ENCODE results near the gene GNG3.
"Not testable (repeated sequence)": the region's sequence is repeated elsewhere in the genome, so short reads cannot be mapped to it uniquely, and the experiment has no call there.

GNG3 gene

DNA sequence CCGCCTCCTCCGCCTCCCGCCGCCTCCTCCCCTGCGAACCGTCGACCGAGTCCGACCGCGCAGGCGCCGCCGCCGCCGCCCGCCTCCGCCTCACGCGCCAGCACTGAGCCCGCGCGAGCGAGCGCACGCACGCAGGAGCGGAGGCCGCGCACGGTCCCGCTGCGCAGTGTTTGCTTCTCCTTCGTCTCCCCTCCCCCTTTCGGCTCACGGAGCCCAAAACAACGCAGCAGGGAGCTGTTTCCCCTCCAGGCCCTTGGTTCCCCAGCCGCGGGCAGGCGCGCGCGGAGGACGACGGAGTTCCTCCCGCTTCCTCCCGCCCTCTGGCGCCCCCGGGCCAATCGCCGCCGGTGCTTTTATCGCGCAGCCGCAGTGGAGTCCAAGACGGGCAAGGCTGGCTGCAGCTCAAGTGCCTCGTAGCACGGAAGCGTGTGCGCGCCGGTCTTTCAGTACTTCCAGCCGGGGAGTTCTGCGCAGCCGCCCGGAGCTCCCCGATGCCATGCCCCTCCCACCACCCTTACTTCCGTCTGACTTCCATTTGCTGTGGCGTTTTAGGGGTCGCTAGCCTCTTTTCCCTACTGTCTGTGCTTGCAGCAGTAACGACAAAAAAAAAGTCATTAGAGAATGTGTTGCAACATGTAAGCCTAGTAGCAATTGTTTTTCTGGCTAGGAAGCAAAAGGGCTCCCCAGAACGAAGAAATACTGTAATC lies 19.8 kb downstream of the GNG3 start, which contains the start of gene HNRNPUL2:
TSS of gene HNRNPUL2 (minus strand) at position 293 of the 707 bp plus-strand sequence. CDS start 301 bp downstream, outside the sequence.
- peak within 1 kb of the TSS; percentile 98 for H3K27ac ChIP-seq
- H3K9ac ChIP-seq, result peak within 1 kb of the TSS; percentile 98
- no peaks in the 10 kb centered on the region for H3K9me3 ChIP-seq
- no peaks in the 10 kb centered on the region for H3K27me3 ChIP-seq
- H4K20me1 ChIP-seq, result peaks cover 71% of the 10 kb centered on the region
- peaks cover 29% of the 10 kb centered on the region for H3K36me3 ChIP-seq
- peak within 1 kb of the TSS; percentile 96 for H3K4me2 ChIP-seq
- H3K4me3 ChIP-seq, result peak within 1 kb of the TSS; percentile 99
- peaks cover 52% of the 10 kb centered on the region for H3K4me1 ChIP-seq
- no peak for TF ChIP-seq Cebpa-rat (IDR thresholded peaks at IDR 0.05)

DNA sequence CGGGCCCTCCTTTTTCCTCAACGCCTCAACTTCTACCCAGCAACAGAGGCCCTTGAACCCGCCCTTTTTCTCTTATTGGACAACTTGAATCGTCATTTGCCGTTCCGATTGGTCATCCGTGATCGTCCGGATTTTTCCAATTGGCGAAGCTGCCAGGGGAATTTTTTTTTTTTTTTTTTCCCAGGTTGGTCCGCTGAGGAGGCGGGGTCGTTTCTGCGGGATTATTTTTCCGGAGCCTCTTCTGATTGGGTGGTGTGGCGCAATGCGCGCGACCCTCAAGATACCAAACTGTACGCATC lies 20.3 kb downstream of the GNG3 start:
- Histone ChIP-seq H3K9ac (peak overlapping the region; percentile 98), H3K4me3 (peak overlapping the region; percentile 99), H3K27ac (peak overlapping the region; percentile 98), H3K27me3 (no peaks in the 10 kb centered on the region), H3K4me2 (peak overlapping the region; percentile 96), H3K36me3 (peaks cover 24% of the 10 kb centered on the region), H3K4me1 (peaks cover 56% of the 10 kb centered on the region), H4K20me1 (peaks cover 71% of the 10 kb centered on the region), H3K9me3 (no peaks in the 10 kb centered on the region)
- peak; percentile 74; the same call in 1 of the 2 replicates for TF ChIP-seq Cebpa-rat (IDR thresholded peaks at IDR 0.05)

DNA sequence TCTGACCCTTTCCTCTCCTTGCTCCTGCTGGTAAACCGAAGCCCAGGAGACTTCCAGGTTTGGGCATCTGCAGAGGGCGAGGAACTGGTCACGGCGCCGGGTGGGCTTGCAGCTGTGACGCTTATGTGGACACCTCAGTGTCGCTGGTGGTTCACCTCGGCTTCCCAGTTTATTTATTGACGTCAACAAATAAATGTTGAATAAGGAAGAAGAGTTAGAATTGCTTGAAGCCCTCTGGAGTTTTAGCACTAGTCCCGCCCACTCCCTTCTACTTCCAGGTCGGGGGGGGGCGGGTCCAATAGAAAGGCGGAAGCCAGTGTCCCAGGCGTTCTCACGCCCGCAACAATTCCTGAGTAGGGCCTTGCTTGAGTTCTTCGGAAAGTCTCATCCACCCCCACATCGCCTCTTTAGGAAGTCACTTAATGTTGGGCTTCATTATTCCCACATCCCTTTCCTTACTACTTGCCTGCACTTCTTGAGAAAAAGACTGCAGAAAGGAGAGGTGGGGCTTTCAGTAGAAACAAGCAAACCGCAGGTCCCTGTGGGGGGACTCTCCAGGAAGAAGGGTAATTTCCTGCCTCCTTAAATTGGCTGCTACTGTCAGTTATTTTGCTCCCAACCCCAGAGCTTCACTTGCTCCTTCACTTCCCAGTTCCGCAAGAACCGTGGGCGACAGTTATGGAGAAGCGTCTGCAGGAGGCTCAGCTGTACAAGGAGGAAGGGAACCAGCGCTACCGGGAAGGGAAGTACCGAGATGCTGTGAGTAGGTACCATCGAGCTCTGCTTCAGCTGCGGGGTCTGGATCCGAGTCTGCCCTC lies 20.9 kb downstream of the GNG3 start, which contains the start of gene TTC9C:
TSS of gene TTC9C (plus strand) at position 316 of the 818 bp plus-strand sequence. CDS start at position 679, 363 bp downstream.
- H3K27ac ChIP-seq, result peak within 1 kb of the TSS; percentile 98
- H3K4me1 ChIP-seq, result peaks cover 53% of the 10 kb centered on the region
- peak within 1 kb of the TSS; percentile 98 for H3K9ac ChIP-seq
- H3K4me2 ChIP-seq, result peak within 1 kb of the TSS; percentile 96
- H3K4me3 ChIP-seq, result peak within 1 kb of the TSS; percentile 99
- H4K20me1 ChIP-seq, result peaks cover 66% of the 10 kb centered on the region
- no peaks in the 10 kb centered on the region for H3K27me3 ChIP-seq
- no peak for TF ChIP-seq Cebpa-rat (IDR thresholded peaks at IDR 0.05)
- no peaks in the 10 kb centered on the region for H3K9me3 ChIP-seq
- peaks cover 24% of the 10 kb centered on the region for H3K36me3 ChIP-seq

DNA sequence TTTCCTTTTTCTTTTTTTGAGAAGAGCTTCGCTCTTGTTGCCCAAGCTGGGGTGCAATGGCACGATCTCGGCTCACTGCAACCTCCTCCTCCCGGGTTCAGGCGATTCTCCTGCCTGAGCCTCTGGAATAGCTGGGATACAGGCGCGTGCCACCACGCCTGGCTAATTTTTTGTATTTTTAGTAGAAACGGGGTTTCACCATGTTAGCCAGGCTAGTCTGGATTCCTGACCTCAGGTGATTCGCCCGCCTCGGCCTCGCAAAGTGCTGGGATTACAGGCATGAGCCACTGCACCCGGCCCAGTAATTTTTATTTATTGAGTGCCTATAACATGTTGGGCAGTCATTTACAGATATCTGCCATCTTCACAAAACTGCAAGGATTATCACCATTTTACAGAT lies 22.6 kb downstream of the GNG3 start:
- peak overlapping the region; percentile 96 for H3K4me2 ChIP-seq
- H3K9ac ChIP-seq, result peak overlapping the region; percentile 98
- not testable (repeated sequence) for H3K27me3 ChIP-seq, H3K9me3 ChIP-seq
- H3K4me1 ChIP-seq, result peaks cover 36% of the 10 kb centered on the region
- H3K4me3 ChIP-seq, result peak overlapping the region; percentile 99
- peaks cover 55% of the 10 kb centered on the region for H4K20me1 ChIP-seq
- peak overlapping the region; percentile 98 for H3K27ac ChIP-seq
- H3K36me3 ChIP-seq, result peaks cover 30% of the 10 kb centered on the region

DNA sequence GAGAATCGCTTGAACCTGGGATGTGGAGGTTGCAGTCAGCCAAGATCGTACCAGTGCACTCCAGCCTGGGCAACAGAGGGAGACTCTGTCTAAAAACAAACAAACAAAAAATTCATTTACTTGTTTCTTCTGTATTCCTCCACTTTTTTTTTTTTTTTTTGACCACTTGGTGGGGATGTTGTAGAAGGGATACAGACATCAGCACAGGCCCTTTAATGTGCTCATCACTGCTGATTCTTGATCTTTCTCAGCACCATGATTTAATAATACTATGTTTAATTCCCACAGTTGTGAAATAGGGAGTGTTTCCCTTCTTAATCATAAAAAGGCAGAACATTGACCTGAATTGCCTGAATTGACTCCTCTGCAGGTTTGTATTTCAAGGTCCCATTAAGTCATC lies 25.4 kb downstream of the GNG3 start:
- H3K4me1 ChIP-seq, result peaks cover 33% of the 10 kb centered on the region
- peaks cover 57% of the 10 kb centered on the region for H3K36me3 ChIP-seq
- H3K4me3 ChIP-seq, result no peak overlapping the region
- H3K27ac ChIP-seq, result no peak overlapping the region
- H3K9me3 ChIP-seq, result no peaks in the 10 kb centered on the region
- H3K9ac ChIP-seq, result 0 out of 2 replicates have a peak overlapping the region, but pooled peaks have one; percentile 28
- TF ChIP-seq Cebpa-rat (IDR thresholded peaks at IDR 0.05), result no peak
- peak overlapping the region; percentile 56 for H3K4me2 ChIP-seq
- H4K20me1 ChIP-seq, result peaks cover 40% of the 10 kb centered on the region
- no peaks in the 10 kb centered on the region for H3K27me3 ChIP-seq

DNA sequence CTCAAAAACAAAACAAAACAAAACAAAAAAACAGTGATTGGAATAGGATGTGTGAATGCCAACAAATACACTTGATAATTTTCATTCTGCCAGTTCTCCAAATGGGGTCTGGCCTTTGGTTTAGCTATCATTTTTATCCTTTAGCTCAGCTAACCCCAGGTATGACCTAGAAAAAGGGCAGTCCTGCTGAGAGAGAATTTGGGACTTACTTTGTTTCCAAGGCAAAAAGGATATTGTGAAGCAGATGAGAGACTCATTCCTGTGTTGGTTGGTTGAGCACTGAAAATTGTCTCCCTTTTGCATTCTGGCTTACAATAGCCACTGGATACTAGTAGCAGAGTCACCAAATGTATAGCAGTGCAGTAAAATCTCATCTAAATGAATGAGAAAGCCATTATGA lies 29.7 kb downstream of the GNG3 start:
- Histone ChIP-seq H3K4me1 (peaks cover 5% of the 10 kb centered on the region), H3K9me3 (no peaks in the 10 kb centered on the region), H3K4me3 (no peak overlapping the region), H3K27me3 (no peaks in the 10 kb centered on the region), H4K20me1 (peaks cover 17% of the 10 kb centered on the region), H3K36me3 (peaks cover 90% of the 10 kb centered on the region), H3K27ac (no peak overlapping the region), H3K4me2 (no peak overlapping the region), H3K9ac (no peak overlapping the region)
- TF ChIP-seq Cebpa-rat (IDR thresholded peaks at IDR 0.05), result no peak

DNA sequence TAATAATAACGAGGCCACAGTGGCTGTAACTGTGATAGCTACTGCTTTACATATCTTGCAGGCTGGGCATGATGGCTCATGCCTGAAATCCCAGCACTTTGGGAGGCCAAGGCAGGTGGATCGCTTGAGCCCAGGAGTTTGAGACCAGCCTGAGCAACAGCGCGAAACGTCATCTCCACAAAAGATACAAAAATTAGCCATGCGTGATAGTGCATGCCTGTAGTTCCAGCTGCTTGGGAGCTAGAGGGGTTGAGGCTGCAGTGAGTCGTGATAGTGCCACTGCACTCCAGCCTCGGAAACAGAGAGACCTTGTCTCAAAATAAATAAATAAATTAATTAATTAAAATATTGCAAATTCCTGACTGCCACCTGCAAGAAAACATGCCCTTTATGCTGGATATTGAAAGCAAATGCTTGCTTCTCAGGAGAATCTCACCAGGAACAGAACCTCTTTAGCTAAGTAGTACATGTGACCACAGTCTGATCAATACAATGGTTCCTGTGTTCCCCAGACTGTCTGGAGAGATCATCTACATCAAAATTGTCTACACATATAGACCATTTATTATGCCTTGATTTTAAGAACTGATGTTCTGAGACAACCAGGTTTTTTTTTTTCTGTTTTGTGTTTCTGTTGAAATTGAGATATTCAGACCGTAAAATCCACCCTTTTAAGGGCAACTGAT lies 40.1 kb downstream of the GNG3 start:
- Histone ChIP-seq H3K9me3 (no peaks in the 10 kb centered on the region), H3K27me3 (no peaks in the 10 kb centered on the region), H3K4me1 (peaks cover 49% of the 10 kb centered on the region), H3K4me3 (no peak overlapping the region), H4K20me1 (no peaks in the 10 kb centered on the region), H3K9ac (peak overlapping the region; percentile 52; the same call in 1 of the 2 replicates), H3K27ac (peak overlapping the region; percentile 50; the same call in 1 of the 2 replicates), H3K4me2 (peak overlapping the region; percentile 75), H3K36me3 (peaks cover 29% of the 10 kb centered on the region)
- no peak for TF ChIP-seq Cebpa-rat (IDR thresholded peaks at IDR 0.05)

DNA sequence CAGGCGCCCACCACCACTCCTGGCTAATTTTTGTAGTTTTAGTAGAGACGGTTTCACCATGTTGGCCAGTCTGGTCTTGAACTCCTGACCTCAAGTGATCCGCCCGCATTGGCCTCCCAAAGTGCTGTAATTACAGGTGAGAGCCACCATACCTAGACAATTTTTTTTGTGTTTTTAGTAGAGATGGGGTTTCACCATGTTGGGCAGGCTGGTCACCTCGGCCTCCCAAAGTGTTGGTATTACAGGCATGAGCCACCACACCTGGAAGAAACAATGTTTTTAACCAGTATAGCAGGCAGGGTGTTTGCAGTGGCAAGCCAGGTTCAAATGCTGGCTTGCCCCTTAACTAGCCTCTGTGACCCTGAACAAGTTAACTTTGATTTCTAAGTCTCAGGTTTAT lies 42.5 kb downstream of the GNG3 start:
- H3K4me3 ChIP-seq, H3K27me3 ChIP-seq, H3K9me3 ChIP-seq, H3K27ac ChIP-seq, H3K4me2 ChIP-seq, H3K9ac ChIP-seq, H4K20me1 ChIP-seq: not testable (repeated sequence)
- Histone ChIP-seq H3K36me3 (peaks cover 27% of the 10 kb centered on the region), H3K4me1 (peaks cover 64% of the 10 kb centered on the region)

DNA sequence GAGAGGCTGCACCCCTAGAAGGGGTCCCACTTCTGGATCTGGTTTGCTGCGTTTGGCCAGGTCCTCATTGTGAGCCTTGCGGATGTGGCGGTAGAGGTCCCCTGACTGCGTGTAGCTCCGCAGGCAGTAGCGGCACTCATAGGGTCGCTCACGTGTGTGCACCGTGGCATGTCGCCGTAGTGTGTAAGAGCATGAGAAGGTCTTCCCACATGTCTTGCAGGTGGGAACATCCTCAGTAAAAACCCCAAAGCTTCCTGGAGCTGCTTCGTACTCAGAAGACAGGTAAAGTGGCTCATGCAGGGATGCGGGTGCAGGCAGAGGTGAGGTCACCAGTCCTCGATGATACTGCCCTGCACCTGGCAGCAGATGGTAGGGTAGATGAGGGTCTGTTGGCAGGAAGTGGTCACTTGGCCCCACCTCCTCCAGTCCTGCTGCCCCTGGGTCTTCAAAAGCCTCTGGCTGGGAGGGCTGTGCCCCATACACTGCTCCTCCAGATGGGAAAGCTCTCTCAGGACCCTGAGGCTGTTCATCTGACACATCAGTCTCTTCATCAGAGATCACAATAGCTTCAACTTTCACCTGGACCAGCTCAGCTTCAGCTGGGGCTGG lies 44.8 kb downstream of the GNG3 start:
- no peak overlapping the region for H3K9ac ChIP-seq
- H3K27me3 ChIP-seq, result no peaks in the 10 kb centered on the region
- no peaks in the 10 kb centered on the region for H3K9me3 ChIP-seq
- H3K4me3 ChIP-seq, result no peak overlapping the region
- peaks cover 27% of the 10 kb centered on the region for H3K36me3 ChIP-seq
- H3K4me2 ChIP-seq, result peak overlapping the region; percentile 96
- no peak overlapping the region for H3K27ac ChIP-seq
- H4K20me1 ChIP-seq, result peaks cover 6% of the 10 kb centered on the region; the same call in 1 of the 2 replicates
- no peak for TF ChIP-seq Cebpa-rat (IDR thresholded peaks at IDR 0.05)
- peaks cover 54% of the 10 kb centered on the region for H3K4me1 ChIP-seq
